Muscle of leg (tissue), 11 donors: ENCODE data around the gene CLCN1. TPM values are rescaled to one million over a fixed set of nuclear protein-coding genes. Genes with fewer than 3 reads are reported as not detected.
A peak's percentile ranks its signal among the peaks of the same experiment; 100 is the strongest.
"Not testable (repeated sequence)": the region's sequence is repeated elsewhere in the genome, so short reads cannot be mapped to it uniquely, and the experiment has no call there.

Experiments used
- DNase-seq: peaks from one replicate; pipeline ENCODE4 v3.0.0; 2013
- H3K27ac ChIP-seq: one replicate; pipeline ENCODE4 v1.5.1; 2013; ENCODE audit warnings: mild to moderate bottlenecking, low read length, control low read depth
- H3K27me3 ChIP-seq: one replicate; pipeline ENCODE4 v1.6.1; 2013; ENCODE audit warnings: low read length; ENCODE audit not compliant: control insufficient read depth, insufficient read depth
- H3K36me3 ChIP-seq: one replicate; pipeline ENCODE4 v1.6.1; 2013; ENCODE audit warnings: low read length; ENCODE audit not compliant: control insufficient read depth, insufficient read depth
- H3K4me1 ChIP-seq: one replicate; pipeline ENCODE4 v1.6.1; 2013; ENCODE audit warnings: low read length; ENCODE audit not compliant: control insufficient read depth, insufficient read depth
- H3K4me3 ChIP-seq: one replicate; pipeline ENCODE4 v1.5.1; 2013; ENCODE audit warnings: low read length, control low read depth
- H3K9me3 ChIP-seq: replicated peaks from 2 replicates; pipeline ENCODE4 v1.6.1; 2013; ENCODE audit warnings: low read depth, low read length; ENCODE audit not compliant: control insufficient read depth
- WGBS: methylation state at CpG from one replicate; pipeline ENCODE4 v1.1.5; 2013; ENCODE audit warnings: missing lambda C conversion rate; ENCODE audit not compliant: insufficient coverage; 5-methylcytosine and 5-hydroxymethylcytosine counted together
- polyA plus RNA-seq, 8 donors: library from polyadenylated mRNA; unstranded; fragments of 120-200 nt; gene quantifications; one replicate each; pipeline versions ENCODE4 v1.2.1 to v1.2.3, GENCODE V29; 2013; ENCODE audit warnings: inconsistent platforms in 1 of 8, low replicate concordance in 1 of 8; ENCODE audit not compliant: insufficient read length in 8 of 8, insufficient read depth in 1 of 8
- total RNA-seq: library from RNA; stranded (reverse); fragments of 120-200 nt; gene quantifications from one replicate; pipeline ENCODE4 v1.2.4, GENCODE V29; 2013

Gene CLCN1
- total and polyA plus RNA-seq, 9 donors, result 0.27 to 3.1 (median 1.1) TPM

GRCh38 chr7:143284591-143285469 is 31.1 kb upstream of the CLCN1 start, which contains the start of gene TMEM139:
Gene TMEM139, plus strand, starts transcription at chr7:143284958. Its CDS starts 1,000 bp downstream, at chr7:143285958.
- WGBS, result 46% methylated on average over 10 of the region's 19 CpGs
- DNase-seq, result no peak
- H3K27ac ChIP-seq, result peak within 1 kb of the TSS; percentile 51
- peaks cover 35% of the 10 kb centered on the region for H3K4me1 ChIP-seq
- H3K36me3 ChIP-seq, result no peaks in the 10 kb centered on the region
- no peak within 1 kb of the TSS for H3K4me3 ChIP-seq
- H3K27me3 ChIP-seq, result no peaks in the 10 kb centered on the region
- no peaks in the 10 kb centered on the region for H3K9me3 ChIP-seq

GRCh38 chr7:143285470-143285778 is 30.5 kb upstream of the CLCN1 start:
- WGBS, result 88% methylated on average over 2 of the region's 3 CpGs
- Histone ChIP-seq H3K27me3 (no peaks in the 10 kb centered on the region), H3K36me3 (no peaks in the 10 kb centered on the region), H3K4me3 (no peak overlapping the region), H3K9me3 (no peaks in the 10 kb centered on the region), H3K4me1 (peaks cover 38% of the 10 kb centered on the region), H3K27ac (no peak overlapping the region)
- DNase-seq, result no peak

- 93% methylated on average over 5 of the region's 11 CpGs for WGBS
- Histone ChIP-seq H3K9me3 (no peaks in the 10 kb centered on the region), H3K27ac (no peak overlapping the region), H3K27me3 (no peaks in the 10 kb centered on the region), H3K36me3 (peaks cover 2% of the 10 kb centered on the region), H3K4me1 (peaks cover 40% of the 10 kb centered on the region), H3K4me3 (no peak overlapping the region)
- DNase-seq, result no peak
These were observed 29.9 kb upstream of the CLCN1 start for GRCh38 chr7:143285806-143286521.

GRCh38 chr7:143286522-143286890 is 29.4 kb upstream of the CLCN1 start:
- Histone ChIP-seq H3K27ac (no peak overlapping the region), H3K4me1 (peaks cover 40% of the 10 kb centered on the region), H3K36me3 (peaks cover 4% of the 10 kb centered on the region), H3K9me3 (no peaks in the 10 kb centered on the region), H3K27me3 (no peaks in the 10 kb centered on the region), H3K4me3 (no peak overlapping the region)
- 100% methylated on average over 1 of the region's 6 CpGs for WGBS
- DNase-seq, result no peak

- Histone ChIP-seq H3K27me3 (no peaks in the 10 kb centered on the region), H3K4me1 (peaks cover 40% of the 10 kb centered on the region), H3K9me3 (no peaks in the 10 kb centered on the region), H3K27ac (peak overlapping the region; percentile 71), H3K4me3 (peak overlapping the region; percentile 95), H3K36me3 (peaks cover 12% of the 10 kb centered on the region)
- no peak for DNase-seq
- 56% methylated on average over 6 of the region's 17 CpGs for WGBS
These were observed 28.5 kb upstream of the CLCN1 start for GRCh38 chr7:143287339-143287934.

- Histone ChIP-seq H3K4me3 (peak within 1 kb of the TSS; percentile 95), H3K27ac (peak within 1 kb of the TSS; percentile 97), H3K4me1 (peaks cover 39% of the 10 kb centered on the region), H3K9me3 (no peaks in the 10 kb centered on the region), H3K27me3 (no peaks in the 10 kb centered on the region), H3K36me3 (peaks cover 19% of the 10 kb centered on the region)
- WGBS, result under 1% methylated on average over 72 of the region's 84 CpGs
- peak; percentile 99 for DNase-seq
These were observed 27.7 kb upstream of the CLCN1 start, which contains the start of gene CASP2 for GRCh38 chr7:143287935-143288826. Gene CASP2, plus strand, starts transcription at chr7:143288351. Its CDS starts 105 bp downstream, at chr7:143288456.

GRCh38 chr7:143288836-143289235 is 27.1 kb upstream of the CLCN1 start:
- H3K27me3 ChIP-seq, result no peaks in the 10 kb centered on the region
- H3K4me1 ChIP-seq, result peaks cover 33% of the 10 kb centered on the region
- H3K9me3 ChIP-seq, result no peaks in the 10 kb centered on the region
- H3K4me3 ChIP-seq, result peak overlapping the region; percentile 95
- DNase-seq, result no peak
- peaks cover 25% of the 10 kb centered on the region for H3K36me3 ChIP-seq
- 0% methylated on average over 5 of the region's 11 CpGs for WGBS
- peak overlapping the region; percentile 97 for H3K27ac ChIP-seq

- Histone ChIP-seq H3K4me3 (peak overlapping the region; percentile 95), H3K36me3 (peaks cover 31% of the 10 kb centered on the region), H3K9me3 (no peaks in the 10 kb centered on the region), H3K4me1 (peaks cover 27% of the 10 kb centered on the region), H3K27me3 (no peaks in the 10 kb centered on the region), H3K27ac (peak overlapping the region; percentile 97)
- 22% methylated on average over 3 of the region's 6 CpGs for WGBS
- DNase-seq, result peak; percentile 42
These were observed 26.5 kb upstream of the CLCN1 start for GRCh38 chr7:143289421-143289820.

- not testable (repeated sequence) for H3K27ac ChIP-seq, H3K27me3 ChIP-seq, DNase-seq, H3K9me3 ChIP-seq
- no CpG with 5 or more reads among the region's 4 CpGs for WGBS
- Histone ChIP-seq H3K36me3 (peaks cover 36% of the 10 kb centered on the region), H3K4me1 (peaks cover 24% of the 10 kb centered on the region), H3K4me3 (peak overlapping the region; percentile 95)
These were observed 26.0 kb upstream of the CLCN1 start for GRCh38 chr7:143289888-143290287.
